HG03196 (cell line): Measurements from ENCODE around the gene DAZAP1.

ENCODE experiments used
- ATAC-seq: cut with Tn5 transposase; IDR thresholded peaks from one replicate; pipeline ENCODE4 v1.9.1; 2021; ENCODE audit not compliant: unreplicated experiment

DAZAP1 gene

GRCh38 chr19:1424192-1424955 is 17.0 kb downstream of the DAZAP1 start:
- no peak for ATAC-seq

DNA sequence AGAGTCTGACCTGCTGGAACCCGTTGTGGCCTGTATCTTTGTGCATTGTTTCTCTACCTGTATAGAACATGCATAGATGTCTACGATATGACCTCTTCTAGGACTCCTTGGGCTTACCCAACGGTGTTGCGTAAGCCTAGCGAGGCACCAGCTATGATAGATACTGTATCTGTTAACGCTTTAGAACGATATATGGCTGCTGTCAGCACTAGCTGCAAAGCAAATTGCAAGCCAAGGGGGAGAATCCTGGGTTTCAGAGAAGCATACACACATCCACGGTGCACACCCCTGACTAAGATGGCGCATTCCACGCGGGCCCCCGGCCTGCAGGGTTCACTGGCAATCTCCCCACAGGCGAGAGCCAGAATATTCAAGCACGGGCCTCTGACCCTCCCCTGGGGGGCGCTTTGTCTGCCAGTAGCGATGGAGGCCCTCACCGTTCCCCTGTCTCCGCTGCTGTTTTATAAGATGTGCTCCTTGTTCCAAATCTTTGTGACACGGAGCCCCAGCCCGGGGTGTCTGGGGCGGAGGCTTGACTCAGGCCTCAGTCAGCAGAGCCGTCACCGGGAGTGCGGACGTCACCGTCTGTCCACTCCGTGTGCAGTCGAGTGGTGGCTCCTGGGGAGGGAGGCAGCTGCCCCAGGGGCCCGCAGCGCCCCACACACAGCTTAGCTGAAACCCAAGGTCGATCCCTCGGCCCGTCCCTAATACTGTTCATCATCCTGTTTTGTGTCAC is 17.9 kb downstream of the DAZAP1 start:
- ATAC-seq, result no peak

DNA sequence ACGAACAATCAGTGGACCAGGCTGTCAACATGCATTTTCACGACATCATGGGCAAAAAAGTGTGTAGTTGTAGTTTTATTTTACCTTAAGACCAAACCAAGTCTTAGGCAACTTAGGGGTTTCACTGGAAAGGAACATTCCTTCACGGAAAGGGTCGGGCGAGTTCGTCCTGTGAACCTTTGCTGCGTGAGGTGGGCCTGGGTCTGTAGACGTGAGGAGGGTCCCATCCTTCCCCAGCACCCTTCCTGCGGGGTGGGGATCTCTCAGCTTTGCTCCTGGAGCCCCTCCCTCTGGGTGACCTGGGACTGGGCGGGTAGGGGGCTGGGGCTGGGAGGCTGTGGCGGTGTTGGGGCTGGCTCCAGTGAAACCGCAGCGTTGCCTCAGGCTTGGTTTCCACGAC is 18.5 kb downstream of the DAZAP1 start:
- ATAC-seq, result no peak

GRCh38 chr19:1426736-1427135 is 19.4 kb downstream of the DAZAP1 start:
- ATAC-seq, result no peak

GRCh38 chr19:1427221-1427920 is 20.0 kb downstream of the DAZAP1 start:
- ATAC-seq, result no peak

- no peak for ATAC-seq
Observed at GRCh38 chr19:1428738-1429391, 21.5 kb downstream of the DAZAP1 start.

GRCh38 chr19:1429750-1430149 is 22.4 kb downstream of the DAZAP1 start:
- ATAC-seq, result no peak

DNA sequence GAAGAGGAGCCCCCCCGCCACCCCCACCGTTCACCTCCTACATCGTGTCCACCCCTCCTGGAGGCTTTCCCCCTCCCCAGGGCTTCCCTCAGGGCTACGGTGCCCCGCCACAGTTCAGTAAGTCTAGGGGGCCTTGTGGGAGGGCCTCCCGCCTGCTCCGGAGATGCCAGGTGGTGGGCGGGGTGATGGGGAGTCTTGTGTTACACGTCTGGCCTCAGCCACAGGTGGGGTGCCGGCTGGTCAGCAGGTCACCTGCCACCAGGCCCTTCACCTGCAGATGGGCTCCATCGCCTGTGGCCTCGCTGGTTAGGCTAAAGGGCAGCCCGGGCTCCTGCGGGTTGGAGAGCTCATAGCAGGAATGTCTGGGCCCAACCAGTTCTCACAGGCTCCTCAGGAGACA is 22.9 kb downstream of the DAZAP1 start:
- no peak for ATAC-seq

DNA sequence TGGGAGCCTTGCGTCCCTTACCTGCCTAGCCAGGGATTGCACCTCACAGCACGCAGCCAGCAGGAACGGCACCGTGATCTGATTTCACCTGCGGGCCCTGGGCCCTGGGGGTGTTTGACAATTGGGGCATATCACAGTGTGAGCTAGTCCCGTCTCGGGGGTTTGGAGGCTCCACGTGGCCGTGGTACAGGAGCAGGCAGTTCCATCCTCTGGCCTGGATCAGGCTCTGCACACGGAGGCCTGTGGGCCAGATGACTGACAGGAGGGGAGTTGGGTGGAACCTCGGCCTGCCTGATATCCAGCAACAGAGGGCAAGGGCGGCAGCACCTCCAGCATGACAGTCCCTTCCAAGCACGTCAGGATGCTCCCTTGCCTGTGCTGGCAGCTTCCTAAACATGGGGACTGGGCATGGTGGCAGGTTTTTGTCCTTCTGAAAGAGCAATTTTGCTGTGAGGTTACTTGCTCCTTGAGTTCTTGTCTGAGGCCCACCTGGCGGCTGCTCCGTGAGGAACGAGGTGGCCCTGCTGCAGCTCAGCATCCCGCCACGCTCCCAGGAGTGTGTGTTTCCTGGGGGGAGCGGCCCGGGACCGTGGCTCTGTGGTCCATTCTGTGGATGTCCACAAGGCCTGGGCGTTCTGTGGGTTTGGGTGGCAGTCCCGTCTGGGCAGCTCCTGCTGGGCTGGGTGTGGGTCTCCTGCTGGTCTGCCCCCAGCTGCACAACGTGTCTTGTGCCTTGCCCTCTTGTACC is 24.5 kb downstream of the DAZAP1 start:
- no peak for ATAC-seq

DNA sequence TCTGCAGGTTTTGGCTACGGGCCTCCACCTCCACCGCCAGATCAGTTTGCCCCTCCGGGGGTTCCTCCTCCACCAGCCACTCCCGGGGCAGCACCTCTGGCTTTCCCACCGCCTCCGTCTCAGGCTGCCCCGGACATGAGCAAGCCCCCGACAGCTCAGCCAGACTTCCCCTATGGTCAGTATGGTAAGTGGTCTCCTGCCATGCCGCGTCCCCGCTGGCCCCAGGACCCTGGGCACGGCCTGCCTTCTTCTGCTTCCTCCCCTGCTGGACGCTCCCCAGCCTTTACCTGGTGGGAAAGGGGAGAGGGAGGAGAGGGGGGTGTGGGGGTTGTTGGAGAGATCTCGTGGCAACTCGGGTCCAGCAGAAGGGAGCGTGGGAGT is 25.1 kb downstream of the DAZAP1 start:
- ATAC-seq, result no peak

- ATAC-seq, result no peak
Observed at GRCh38 chr19:1433119-1434039, 26.0 kb downstream of the DAZAP1 start.

GRCh38 chr19:1434040-1434366 is 26.6 kb downstream of the DAZAP1 start:
- ATAC-seq, result no peak

DNA sequence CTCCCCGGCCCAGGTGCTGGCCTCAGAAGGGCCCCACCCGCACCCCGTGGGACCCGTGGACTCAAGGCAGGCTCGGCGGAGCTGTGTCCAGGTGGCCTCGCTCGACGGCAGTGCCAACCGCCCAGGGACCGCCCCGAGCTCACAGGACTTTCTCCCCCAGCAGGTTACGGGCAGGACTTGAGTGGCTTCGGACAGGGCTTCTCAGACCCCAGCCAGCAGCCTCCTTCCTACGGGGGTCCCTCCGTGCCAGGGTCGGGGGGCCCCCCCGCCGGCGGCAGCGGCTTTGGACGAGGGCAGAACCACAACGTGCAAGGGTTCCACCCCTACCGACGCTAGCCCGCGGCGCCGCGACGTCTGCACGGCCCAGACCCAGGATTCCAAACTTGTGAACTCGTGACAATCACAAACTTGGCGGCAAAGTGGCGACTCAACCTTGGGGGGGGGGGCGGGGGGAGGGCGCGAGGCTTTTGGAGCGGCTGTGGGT is 27.2 kb downstream of the DAZAP1 start:
- no peak for ATAC-seq

- no peak for ATAC-seq
Observed at GRCh38 chr19:1435378-1435989, 28.1 kb downstream of the DAZAP1 start.

- ATAC-seq, result no peak
Observed at GRCh38 chr19:1437609-1438008, 30.2 kb downstream of the DAZAP1 start.

DNA sequence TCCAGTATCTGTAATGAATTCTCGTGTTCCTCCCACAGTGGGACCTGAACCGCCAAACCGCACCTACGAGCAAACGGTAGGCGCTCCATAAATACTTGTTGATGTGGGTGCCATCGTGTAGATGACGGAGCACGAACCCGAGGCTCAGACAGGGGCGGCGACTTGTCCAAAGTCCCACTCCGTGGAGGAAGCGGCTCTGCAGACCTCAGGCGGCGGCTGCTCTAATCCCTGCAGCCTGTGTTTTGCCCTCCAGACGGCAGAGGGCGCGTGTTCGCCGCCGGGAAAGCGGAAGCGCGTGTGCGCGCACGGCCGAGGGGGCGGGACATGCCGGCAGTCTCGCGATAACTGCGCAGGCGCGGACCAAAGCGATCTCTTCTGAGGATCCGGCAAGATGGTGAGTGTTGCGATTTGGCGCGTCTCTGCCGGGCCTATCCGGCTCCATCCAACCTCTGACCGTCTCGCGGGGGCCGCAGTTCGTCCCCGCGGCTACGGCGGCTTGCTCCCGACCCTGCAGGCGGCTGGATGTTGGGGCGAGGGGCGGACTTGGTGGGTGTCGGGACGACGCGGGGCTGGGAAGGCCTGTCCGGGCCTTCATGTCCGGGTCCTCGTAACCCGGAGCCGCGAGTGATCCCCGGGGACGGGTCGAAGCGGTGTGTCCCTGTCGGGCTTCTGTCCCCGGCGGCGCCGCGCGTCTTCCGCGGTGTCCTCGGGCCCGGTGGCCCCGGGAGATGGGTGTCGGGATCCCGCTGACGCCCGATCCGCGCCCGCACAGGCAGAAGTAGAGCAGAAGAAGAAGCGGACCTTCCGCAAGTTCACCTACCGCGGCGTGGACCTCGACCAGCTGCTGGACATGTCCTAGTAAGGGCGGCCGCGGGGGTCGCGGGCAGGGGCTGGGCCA is 30.9 kb downstream of the DAZAP1 start, which contains the start of gene RPS15:
RPS15 (plus strand) TSS at position 362 of the 898 bp plus-strand sequence; CDS start at position 392, 30 bp downstream.
- peak; percentile 74 for ATAC-seq

DNA sequence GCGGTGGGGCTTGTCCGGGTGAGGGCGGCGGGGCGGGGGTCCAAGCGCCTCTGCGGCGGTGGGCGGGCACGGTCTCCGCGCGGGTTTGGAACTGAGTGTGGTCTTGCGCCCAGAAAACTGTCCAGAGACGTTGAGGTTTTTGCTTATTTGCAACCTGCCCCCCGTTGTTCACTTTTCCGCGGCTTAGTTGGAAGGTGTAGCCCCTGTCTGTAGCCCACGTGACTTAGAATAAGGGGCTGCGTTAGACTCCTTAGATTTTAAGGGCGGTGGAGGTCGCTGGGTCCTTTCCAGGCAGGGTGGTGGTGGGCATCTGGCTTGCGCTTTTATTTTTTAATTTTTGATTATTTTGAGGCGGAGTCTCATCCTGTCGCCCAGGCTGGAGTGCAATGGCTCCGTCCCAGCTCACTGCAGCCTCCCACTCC is 31.6 kb downstream of the DAZAP1 start:
- no peak for ATAC-seq
